Measurements from ENCODE around the gene CDC37L1. TPM values are rescaled to one million over a fixed set of nuclear protein-coding genes. Genes with fewer than 3 reads are reported as not detected.

Gene CDC37L1
- total RNA-seq, 4 donors from 2014 or later: 15.5 to 32.5 (median 25.8) TPM

DNA sequence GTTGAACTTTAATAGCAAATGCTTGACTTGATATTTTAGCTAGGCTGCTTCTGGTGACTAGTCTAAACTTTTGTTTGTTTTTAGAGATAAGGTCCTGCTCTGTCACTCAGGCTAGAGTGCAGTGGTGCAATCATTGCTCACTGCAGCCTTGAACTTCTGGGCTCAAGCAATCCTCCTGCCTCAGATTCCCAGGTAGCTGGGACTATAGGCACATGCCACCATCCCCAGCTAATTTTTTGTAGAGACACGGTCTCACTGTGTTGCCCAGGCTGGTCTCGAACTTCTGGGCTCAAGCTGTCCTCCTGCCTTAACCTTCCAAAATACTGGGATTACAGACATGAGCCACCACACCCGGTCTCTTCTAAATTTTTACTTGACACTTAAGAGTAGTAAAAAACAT is 20.7 kb downstream of the CDC37L1 start:
- H3K4me3 ChIP-seq (ENCODE audit: low read depth, poor library complexity, severe bottlenecking): no peak overlapping the region
- TF ChIP-seq CTCF (IDR thresholded peaks at IDR 0.05) (no peak), POLR2A (IDR thresholded peaks at IDR 0.05) (no peak)
- DNase-seq (ENCODE audit: low spot score in 2 of 2): no peak
- intact Hi-C loops (cut with DNase I; ENCODE audit: low total_unique reads): no loop called here
- 82 to 87% methylated on average over 3 of the region's 3 CpGs for WGBS, 2 donors

DNA sequence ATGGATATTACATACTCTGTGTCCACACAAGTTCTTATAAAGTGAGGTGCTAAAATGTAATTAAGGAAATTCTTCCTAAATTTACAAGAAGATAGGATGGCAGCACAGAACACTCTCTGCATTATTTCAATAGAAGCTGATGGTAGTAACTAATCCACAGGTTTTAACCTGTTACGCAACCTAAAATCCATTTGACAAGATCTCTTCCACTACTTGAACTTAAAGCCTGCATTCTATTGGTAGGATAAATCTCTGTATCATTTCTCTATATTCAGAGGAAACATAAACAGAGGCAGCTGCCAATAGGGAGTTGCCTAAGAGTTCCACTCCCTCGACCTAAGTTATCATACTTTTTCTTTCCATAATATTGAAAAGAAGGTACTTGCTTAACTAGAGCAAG is 21.6 kb downstream of the CDC37L1 start:
- TF ChIP-seq CTCF (IDR thresholded peaks at IDR 0.05) (no peak), POLR2A (IDR thresholded peaks at IDR 0.05) (no peak)
- no peak for DNase-seq (ENCODE audit: low spot score in 2 of 2)
- intact Hi-C loops (cut with DNase I; ENCODE audit: low total_unique reads): no loop called here
- WGBS, 2 donors: 79 to 83% methylated on average over 2 of the region's 2 CpGs
- no peak overlapping the region for H3K4me3 ChIP-seq (ENCODE audit: low read depth, poor library complexity, severe bottlenecking)

GRCh38 chr9:4701526-4701925 is 22.2 kb downstream of the CDC37L1 start:
- no peak for TF ChIP-seq POLR2A (IDR thresholded peaks at IDR 0.05)
- TF ChIP-seq CTCF (IDR thresholded peaks at IDR 0.05): no peak
- intact Hi-C loops (cut with DNase I; ENCODE audit: low total_unique reads): no loop called here
- WGBS, 2 donors: 52 to 61% methylated on average over 1 of the region's 1 CpG

DNA sequence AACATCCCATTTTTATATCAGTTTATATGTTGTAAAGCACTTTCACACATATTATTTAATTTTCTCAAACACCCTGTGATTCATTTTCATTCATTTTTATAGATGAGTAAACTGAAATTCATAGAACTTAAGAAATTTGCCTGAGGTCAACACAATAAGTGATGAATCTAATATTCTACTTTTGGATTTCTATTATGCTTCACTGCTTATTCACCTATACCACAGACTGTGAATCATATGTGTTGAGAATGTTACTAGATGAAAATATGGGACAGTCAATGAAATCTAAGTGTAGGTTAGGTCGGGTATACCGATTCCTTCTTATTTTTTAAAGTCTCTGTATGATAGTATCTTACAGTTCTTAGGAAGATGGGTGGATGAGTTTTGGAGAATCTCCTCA is 24.8 kb downstream of the CDC37L1 start:
- TF ChIP-seq CTCF (IDR thresholded peaks at IDR 0.05): no peak
- TF ChIP-seq POLR2A (IDR thresholded peaks at IDR 0.05): no peak

More at GRCh38 chr9:4701526-4701925, 22.2 kb downstream of the CDC37L1 start:
- DNase-seq (ENCODE audit: low spot score in 2 of 2): no peak
- no peak overlapping the region for H3K4me3 ChIP-seq (ENCODE audit: low read depth, poor library complexity, severe bottlenecking)

DNA sequence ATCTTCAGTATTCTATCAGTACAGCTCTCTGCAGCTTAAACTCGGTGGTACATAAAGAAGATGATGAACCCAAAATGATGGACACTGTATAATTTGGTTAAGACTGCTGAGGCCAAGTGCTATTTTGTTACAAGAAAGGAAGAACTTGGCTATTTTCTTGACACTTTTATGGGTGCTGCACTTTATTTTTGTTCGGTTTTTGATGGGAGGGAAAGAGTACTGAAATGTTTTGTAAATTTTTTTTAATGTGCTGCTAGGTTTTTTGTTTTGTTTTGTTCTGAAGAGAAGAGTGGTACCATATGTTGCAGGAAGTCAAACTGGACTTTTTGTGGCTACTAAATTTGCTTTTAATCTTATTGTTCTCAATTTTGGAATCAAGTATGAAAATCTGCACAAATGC is 26.7 kb downstream of the CDC37L1 start:
- DNase-seq (ENCODE audit: low spot score in 2 of 2): no peak
- 56 to 64% methylated on average over 2 of the region's 2 CpGs for WGBS, 2 donors
- H3K4me3 ChIP-seq (ENCODE audit: low read depth, poor library complexity, severe bottlenecking): no peak overlapping the region
- TF ChIP-seq POLR2A (IDR thresholded peaks at IDR 0.05): no peak
- TF ChIP-seq CTCF (IDR thresholded peaks at IDR 0.05): no peak
- intact Hi-C loops (cut with DNase I; ENCODE audit: low total_unique reads): no loop called here

More for the DNA sequence above, 24.8 kb downstream of the CDC37L1 start:
- intact Hi-C loops (cut with DNase I; ENCODE audit: low total_unique reads): no loop called here
- WGBS, 2 donors: 93 to 95% methylated on average over 2 of the region's 2 CpGs
- H3K4me3 ChIP-seq (ENCODE audit: low read depth, poor library complexity, severe bottlenecking): no peak overlapping the region
- no peak for DNase-seq (ENCODE audit: low spot score in 2 of 2)

DNA sequence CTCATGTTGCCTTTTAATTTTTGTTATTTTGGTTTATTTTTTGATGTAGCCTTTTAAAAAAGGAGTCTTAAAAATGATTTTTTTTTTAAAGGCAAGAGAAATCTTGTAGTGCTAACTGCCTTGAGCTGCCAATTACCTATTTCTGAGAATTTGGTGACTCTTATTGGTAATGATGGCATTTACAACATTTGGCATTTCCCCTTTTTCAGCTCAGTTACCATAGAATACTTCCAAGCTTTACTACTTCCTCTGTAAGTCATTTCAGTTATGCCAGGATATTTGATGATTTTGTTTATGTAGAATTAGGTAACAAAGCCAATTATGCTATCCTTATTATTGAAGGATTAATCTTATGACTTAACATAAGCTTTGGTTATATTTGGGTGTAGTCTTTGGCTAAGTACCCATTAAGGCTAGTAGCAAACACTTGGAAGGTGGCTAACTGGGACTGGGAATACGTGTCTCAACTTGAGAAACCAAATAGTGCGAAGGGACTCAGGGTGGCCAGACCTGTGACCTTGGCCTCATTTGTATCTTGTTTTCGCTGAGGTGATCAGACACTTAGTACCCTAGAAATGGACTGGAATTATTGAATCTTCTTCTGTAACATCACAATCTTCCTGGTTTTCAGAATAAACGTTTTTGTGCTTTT is 27.7 kb downstream of the CDC37L1 start:
- H3K4me3 ChIP-seq (ENCODE audit: low read depth, poor library complexity, severe bottlenecking): no peak overlapping the region
- intact Hi-C loops (cut with DNase I; ENCODE audit: low total_unique reads): no loop called here
- DNase-seq (ENCODE audit: low spot score in 2 of 2): no peak
- TF ChIP-seq CTCF (IDR thresholded peaks at IDR 0.05): no peak
- TF ChIP-seq POLR2A (IDR thresholded peaks at IDR 0.05): no peak
- WGBS, 2 donors: 60 to 74% methylated on average over 4 of the region's 4 CpGs
